OCI-LY1 (cell line): Measurements from ENCODE around the gene CEP112.

Experiments
- EZH2 ChIP-seq: fragments of 200-600 bp; sonication (generic), shearing (Covaris generic); IDR thresholded peaks from 2 replicates; pipeline ENCODE4 v1.8.0; 2017; ENCODE audit warnings: borderline replicate concordance, mixed run types, mild to moderate bottlenecking, antibody characterized with exemption, low read length, moderate library complexity, mixed read lengths
- TF ChIP-seq, protein P1 (sequence below): fragments of 200-600 bp; sonication (generic), shearing (Covaris generic); IDR thresholded peaks from 2 replicates; pipeline ENCODE4 v1.5.1; 2017; ENCODE audit warnings: mild to moderate bottlenecking, antibody characterized with exemption, low read length, moderate library complexity, mixed read lengths

DNA sequence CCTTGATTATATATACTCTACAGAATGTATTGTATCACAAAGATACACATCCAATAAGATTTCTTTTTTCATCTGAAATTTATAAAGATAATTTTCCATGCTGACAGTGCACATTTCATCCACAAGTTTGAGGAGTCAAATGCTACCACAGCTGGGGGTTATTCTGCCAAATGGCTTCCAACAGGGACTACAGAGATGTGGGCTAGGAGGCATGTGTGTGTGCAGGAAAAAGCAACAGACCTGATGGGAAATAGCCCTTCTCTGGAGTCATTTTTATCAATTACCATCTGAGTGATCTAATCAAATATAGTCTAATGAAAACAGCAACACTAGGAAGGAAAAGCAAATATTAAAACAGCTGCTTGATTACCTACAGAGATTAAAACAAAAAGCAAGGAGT is 290.5 kb downstream of the CEP112 start:
- TF ChIP-seq, protein P1, sequence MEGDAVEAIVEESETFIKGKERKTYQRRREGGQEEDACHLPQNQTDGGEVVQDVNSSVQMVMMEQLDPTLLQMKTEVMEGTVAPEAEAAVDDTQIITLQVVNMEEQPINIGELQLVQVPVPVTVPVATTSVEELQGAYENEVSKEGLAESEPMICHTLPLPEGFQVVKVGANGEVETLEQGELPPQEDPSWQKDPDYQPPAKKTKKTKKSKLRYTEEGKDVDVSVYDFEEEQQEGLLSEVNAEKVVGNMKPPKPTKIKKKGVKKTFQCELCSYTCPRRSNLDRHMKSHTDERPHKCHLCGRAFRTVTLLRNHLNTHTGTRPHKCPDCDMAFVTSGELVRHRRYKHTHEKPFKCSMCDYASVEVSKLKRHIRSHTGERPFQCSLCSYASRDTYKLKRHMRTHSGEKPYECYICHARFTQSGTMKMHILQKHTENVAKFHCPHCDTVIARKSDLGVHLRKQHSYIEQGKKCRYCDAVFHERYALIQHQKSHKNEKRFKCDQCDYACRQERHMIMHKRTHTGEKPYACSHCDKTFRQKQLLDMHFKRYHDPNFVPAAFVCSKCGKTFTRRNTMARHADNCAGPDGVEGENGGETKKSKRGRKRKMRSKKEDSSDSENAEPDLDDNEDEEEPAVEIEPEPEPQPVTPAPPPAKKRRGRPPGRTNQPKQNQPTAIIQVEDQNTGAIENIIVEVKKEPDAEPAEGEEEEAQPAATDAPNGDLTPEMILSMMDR: no peak
- no peak for TF ChIP-seq EZH2
